NOMO-1 treated with DMSO at 0.1 percent for 48 hours (cell line): Measurements from ENCODE around the gene PRTG.
"Not testable (repeated sequence)": the region's sequence is repeated elsewhere in the genome, so short reads cannot be mapped to it uniquely, and the experiment has no call there.

Source experiments
- DNase-seq: peaks from one replicate; lab custom pipeline; 2025; ENCODE audit not compliant: unreplicated experiment; lab: John Stamatoyannopoulos, UW

PRTG gene

GRCh38 chr15:55750706-55751105 lies 7.8 kb upstream of the PRTG start:
- DNase-seq = no peak

DNA sequence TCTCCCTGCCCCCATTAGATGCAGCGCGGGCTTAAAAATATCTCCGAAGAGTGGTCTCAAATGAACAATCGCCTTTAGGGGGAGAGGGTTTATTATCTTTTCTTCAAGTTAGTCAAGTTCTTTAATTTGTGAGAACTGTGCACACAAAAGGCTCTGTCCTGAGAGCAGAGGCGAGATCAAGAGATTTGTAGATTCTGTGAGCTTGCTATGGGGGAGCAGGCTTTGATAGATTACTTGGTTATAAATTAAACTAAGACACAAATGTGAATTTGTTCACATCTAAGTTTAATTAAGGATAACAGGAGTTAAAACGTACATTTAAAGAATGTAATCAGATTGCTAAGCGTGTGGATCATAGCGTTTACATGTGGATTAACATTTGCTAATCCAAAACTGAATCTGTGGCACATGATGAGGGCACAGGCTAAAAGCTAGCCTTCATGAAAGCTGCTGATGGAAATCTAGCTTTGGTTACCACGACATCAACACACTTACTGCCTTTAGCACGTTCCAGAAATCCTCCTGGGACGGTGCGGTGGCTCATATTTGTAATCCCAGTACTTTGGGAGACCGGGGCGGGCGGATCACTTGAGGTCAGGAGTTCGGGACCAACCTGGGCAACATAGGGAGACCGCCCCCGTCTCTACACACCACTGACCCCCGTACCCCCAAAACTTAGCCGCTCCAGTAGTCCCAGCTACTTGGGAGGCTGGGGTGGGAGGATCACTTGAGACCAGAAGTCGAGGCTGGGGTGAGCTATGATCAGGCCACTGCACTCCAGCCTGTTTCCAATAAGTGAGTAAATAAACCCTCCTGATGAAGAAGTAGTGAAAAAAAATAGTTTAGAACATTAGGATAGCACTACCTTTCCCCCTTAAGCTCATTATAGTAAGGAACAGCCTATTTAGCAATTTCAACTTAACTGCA lies 1.0 kb upstream of the PRTG start:
- DNase-seq = no peak

DNA sequence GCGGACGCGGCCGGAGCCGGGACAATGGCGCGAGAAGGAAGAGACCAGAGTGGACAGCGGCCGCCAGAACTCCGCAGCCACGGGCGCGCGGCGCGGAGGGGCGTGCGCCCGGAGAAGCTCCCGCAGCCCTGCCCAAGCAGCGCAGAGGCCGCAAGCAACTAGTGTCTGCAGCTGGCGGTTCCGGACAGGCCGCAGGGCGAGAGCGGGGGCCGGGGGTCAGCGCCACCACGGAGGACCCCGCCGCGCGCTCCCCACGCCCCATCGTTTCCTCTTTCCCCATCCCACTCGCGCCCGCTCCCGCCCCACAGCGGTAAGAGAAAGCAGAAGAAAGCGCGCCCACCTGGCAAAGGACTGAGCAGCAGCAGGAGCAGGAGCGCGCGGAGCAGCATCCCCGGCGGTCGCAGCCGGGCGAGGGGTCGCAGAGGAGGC lies 440 bp downstream of the PRTG start:
- DNase-seq = no peak

- no peak for DNase-seq
Observed at GRCh38 chr15:55741833-55742497, 987 bp downstream of the PRTG start.

DNA sequence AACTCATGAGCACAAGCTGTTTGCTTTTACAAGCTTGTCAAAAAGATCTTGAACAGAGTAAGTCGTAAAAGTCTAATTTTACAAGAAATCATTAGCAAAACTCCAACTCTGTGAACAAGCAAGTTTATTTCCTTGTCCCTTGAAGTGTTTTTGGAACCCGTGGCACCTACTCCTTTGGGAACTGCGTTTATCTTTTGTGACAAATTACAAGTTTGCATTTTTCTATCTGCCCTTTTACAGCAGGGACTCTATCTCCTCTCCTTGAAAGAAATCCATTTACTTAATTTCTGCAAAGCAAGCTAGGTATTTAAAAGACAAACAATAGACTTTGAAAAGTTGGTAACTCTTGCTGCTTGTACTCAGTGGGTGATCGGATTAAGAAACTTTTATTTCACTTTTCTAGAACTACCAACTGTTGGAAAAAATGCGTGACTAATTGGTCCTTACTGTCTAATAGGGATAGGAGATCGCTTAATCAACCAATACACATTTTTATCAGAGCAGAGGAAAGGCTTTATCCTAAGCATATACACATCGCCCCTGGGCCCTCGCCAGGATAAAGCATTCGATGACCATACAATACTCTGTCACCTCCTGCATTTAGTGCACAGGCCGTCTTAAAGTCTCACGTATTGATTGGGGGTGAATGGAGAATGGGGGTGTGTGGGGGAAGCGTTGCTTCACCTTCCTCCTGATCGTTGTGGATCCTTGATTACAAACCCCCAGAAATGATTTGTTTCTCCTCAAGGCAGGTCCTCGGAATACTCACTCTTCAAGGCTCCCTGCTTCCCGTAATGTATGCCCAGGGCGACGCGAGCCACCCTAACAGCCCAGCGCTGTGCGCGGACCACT lies 1.7 kb downstream of the PRTG start:
- DNase-seq = no peak

GRCh38 chr15:55740359-55740878 lies 2.5 kb downstream of the PRTG start:
- no peak for DNase-seq

- DNase-seq = no peak
Observed at GRCh38 chr15:55739641-55740040, 3.3 kb downstream of the PRTG start.

DNA sequence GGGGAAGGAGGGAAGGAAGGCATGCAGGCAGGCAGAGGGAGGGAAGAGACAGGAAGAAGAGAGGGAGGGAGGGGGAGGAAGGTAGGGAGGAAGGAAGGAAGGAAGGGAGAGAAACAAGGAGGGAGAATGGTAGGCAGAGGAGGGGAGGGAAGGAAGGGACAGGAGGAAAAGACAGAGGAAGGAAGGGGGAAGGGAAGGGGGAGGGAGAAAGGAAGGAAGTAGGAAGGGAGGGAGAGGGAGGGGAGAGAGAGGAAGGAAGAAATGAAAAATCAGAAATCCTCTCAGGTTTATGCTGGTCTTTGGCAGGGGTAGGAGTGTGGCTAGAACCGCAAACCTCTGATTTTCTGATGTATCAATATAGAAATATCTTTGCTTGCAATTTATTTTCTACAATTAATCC lies 4.2 kb downstream of the PRTG start:
- DNase-seq = no peak

GRCh38 chr15:55737373-55737772 lies 5.6 kb downstream of the PRTG start:
- no peak for DNase-seq

DNA sequence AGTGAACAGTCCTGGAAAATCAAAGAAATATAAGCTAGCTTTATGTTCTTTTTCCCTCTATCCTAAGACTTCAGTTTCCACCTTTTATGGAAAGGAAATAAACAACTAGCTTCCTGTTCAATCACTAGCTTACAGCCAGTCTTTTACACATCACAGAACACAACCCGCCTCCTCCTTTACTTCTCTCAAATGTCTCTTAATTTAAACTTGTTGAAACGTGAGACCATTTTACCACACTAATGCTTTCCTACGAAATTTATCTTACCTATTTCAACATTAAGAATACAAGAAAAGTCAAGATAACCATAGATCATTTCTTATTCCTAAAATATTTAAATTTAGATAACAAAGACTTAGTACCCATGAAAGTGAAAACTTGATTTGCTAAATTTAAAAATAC lies 6.2 kb downstream of the PRTG start:
- DNase-seq = no peak

DNA sequence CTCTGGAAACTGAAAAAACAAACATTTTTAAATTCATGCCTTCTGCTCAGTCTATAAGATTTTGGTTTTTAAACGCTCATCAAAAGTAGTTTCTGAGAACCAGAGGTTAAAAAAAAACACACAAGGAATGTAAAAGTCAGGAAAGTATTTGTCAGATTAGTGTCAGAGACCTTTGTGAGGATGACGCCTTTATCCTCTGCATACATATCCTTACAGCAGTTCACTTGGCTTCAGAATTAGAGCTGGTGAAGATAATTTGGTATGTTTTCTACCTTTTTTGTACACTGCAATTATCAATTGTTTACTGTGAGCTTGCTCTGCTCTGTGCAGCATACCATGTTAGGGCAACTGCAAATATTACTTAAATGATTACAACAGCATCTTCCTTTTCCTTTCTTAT lies 8.3 kb downstream of the PRTG start:
- no peak for DNase-seq

DNA sequence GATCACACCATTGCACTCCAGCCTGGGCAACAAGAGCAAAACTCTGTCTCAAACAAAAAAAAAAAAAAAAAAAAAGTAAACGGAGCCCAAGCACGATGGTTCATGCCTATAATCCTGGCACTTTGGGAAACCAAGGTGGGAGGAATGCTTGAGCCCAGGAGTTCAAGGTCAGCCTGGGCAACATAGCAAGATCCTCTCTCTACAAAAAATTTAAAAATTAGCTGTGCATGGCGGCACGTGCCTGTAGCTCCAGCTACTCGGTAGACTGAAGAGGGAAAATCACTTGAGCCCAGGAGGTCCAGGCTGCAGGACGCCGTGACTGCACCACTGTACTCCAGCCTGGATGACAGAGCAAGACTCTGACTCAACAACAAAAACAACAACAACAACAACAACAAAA lies 9.5 kb downstream of the PRTG start:
- DNase-seq = not testable (repeated sequence)

DNA sequence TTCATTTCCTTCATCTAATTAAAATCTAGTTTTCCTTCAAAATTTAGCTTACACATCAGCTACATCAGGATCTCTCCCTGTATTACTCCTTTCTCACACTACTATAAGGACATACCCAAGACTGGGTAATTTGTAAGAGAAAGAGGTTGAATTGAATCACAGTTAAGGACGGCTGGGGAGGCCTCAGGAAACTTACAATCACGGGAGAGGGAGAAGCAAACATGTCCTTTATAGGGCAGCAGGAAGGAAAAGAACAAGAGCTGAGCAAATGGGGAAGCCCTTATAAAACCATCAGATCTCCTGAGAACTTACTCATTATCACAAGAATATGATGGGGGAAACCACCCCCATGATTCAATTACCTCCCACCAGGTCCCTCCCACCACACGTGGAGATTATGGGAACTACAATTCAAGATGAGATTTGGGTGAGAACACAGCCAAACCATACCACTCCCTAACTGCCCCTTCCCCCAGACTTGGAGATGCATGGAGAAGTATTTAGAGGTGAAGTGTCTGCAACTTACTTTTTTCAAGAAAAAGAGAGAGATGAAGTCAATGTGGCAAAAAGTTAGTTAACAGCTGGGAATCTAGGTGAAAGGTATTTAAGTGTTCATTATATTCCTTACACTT lies 21.3 kb downstream of the PRTG start:
- DNase-seq = no peak

GRCh38 chr15:55715355-55716076 lies 27.4 kb downstream of the PRTG start:
- DNase-seq = no peak

GRCh38 chr15:55714064-55714463 lies 28.9 kb downstream of the PRTG start:
- no peak for DNase-seq

GRCh38 chr15:55712363-55712762 lies 30.6 kb downstream of the PRTG start:
- DNase-seq = no peak

GRCh38 chr15:55710286-55710685 lies 32.7 kb downstream of the PRTG start:
- no peak for DNase-seq

DNA sequence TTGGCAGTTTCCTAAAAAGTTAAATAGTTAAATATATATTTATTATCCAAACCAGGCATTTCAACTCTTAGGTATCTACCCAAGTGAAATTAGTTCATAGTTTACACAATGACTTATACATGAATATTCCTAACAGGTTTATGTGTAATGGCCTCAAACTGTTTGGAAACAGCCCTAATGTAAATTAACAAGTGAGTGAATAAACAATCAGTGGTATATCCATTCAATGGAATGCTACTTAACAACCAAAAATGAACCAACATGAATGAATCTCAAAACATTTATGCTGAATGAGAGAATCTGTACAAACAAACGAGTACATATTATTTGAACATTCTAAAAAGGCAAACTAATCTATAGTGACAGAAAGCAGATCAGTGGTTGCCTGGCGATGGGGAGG lies 33.5 kb downstream of the PRTG start:
- no peak for DNase-seq

DNA sequence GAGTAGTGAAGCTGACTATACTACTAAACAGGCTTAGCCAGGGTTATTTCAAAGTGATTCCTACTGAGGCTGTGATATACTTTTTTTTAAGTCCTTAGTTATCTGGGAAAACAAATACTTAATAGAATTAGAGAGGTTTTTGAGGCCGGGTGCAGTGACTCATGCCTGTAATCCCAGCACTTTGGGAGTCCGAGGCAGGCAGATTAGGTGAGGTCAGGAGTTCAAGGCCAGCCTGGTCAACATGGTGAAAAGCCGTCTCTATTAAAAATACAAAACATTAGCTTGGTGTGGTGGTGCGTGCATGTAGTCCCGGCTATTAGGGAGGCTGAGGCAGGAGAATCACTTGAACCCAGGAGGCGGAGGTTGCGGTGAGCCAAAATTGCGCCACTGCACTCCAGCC lies 34.2 kb downstream of the PRTG start:
- DNase-seq = no peak

- no peak for DNase-seq
Observed at GRCh38 chr15:55707951-55708350, 35.0 kb downstream of the PRTG start.
